ENCODE data around the gene QRICH2. TPM values are rescaled to one million over a fixed set of nuclear protein-coding genes. Genes with fewer than 3 reads are reported as not detected.

The QRICH2 gene
- total RNA-seq, 2 experiments from 2014 or later = 7.2 to 9.4 TPM

DNA sequence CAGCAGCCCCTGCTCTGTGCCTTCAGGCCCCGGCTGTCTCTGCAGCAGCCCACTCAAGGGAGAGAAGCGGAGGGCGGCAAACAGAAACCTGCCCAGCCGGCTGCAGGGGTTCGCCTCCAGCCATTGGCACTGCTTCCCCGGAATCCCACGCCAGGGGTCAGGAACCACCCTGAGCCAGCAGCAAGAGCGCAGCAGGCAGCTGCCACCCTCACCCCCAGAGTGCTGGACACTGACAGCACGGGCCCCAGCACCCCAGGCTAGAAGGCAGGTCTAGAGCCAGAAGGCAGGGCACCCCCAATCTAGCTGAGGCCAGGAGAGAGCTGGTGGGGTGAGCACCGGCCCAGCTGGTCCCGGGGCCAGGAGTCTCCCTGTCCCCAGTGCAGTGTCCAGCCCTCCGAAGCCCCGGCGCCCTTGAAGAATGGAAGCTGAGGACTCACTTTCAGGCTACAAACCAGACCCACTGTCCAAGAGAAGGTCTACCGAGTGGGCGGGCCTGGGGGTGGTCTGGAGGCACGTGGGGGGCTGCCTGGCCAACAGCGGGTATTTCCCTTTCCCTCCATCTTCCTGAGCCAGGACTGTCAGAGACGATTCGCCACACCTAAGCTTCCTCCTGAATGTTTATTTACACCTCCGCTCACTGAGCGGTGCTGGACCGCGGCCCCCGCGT lies 34.5 kb downstream of the QRICH2 start:
- TF ChIP-seq EZH2phosphoT487 (IDR thresholded peaks at IDR 0.05; ENCODE audit: borderline replicate concordance, low read depth, low read length) = no peak
- no TSS peak for BruUV-seq (replicated peaks)
- no peaks in the 10 kb centered on the region for H3K9me2 ChIP-seq (ENCODE audit: insufficient read depth, low read length)
- H3K27ac ChIP-seq (ENCODE audit: low read depth, low read length, poor library complexity, severe bottlenecking) = no peak overlapping the region
- no peak for DNase-seq (ENCODE audit: low spot score)
- H4K20me1 ChIP-seq (ENCODE audit: insufficient read depth, low read length) = no peaks in the 10 kb centered on the region
- CTCF ChIA-PET (ENCODE audit: unreplicated experiment) = interaction anchor here (1.0 to 1.7 kb wide), 2 partner anchors 12 to 94 kb away, joined by 3 to 4 read pairs; no protein-coding TSS in a partner anchor
- no peak overlapping the region for H3K4me3 ChIP-seq (ENCODE audit: low read depth, low read length, poor library complexity, severe bottlenecking)
- peaks cover 67% of the 10 kb centered on the region for H3K4me1 ChIP-seq (ENCODE audit: insufficient read depth, low read length, poor library complexity, severe bottlenecking)
- intact Hi-C loops (cut with micrococcal nuclease; ENCODE audit: unreplicated experiment) = loop anchor here (1.0 to 2.0 kb wide), 2 partner anchors 25 to 129 kb away; no protein-coding TSS in a partner anchor
- POLR2A ChIA-PET = interaction anchor here (0.7 to 7.6 kb wide), 5 partner anchors 9 to 146 kb away, joined by 3 to 72 read pairs (median 7); partner anchors contain the start of gene UBALD2
- H3K79me2 ChIP-seq (ENCODE audit: insufficient read depth, low read depth, low read length) = peaks cover 14% of the 10 kb centered on the region; the same call in 1 of the 2 replicates
- no peak overlapping the region for H2AFZ ChIP-seq (ENCODE audit: low read length)
- H3K4me2 ChIP-seq (ENCODE audit: low read length) = peak overlapping the region; percentile 77
- peaks cover 11% of the 10 kb centered on the region; the same call in 1 of the 2 replicates for H3K36me3 ChIP-seq (ENCODE audit: insufficient read depth, low read length)
- H3K9me3 ChIP-seq (ENCODE audit: low read length) = no peaks in the 10 kb centered on the region

- H3K9me3 ChIP-seq (ENCODE audit: low read length) = no peaks in the 10 kb centered on the region
Observed at GRCh38 chr17:76272541-76273444, 35.3 kb downstream of the QRICH2 start.

More at GRCh38 chr17:76272541-76273444, 35.3 kb downstream of the QRICH2 start:
- Histone ChIP-seq H2AFZ (ENCODE audit: low read length) (no peak overlapping the region), H3K36me3 (ENCODE audit: insufficient read depth, low read length) (peaks cover 14% of the 10 kb centered on the region; the same call in 1 of the 2 replicates), H4K20me1 (ENCODE audit: insufficient read depth, low read length) (no peaks in the 10 kb centered on the region), H3K4me1 (ENCODE audit: insufficient read depth, low read length, poor library complexity, severe bottlenecking) (peaks cover 75% of the 10 kb centered on the region), H3K9me2 (ENCODE audit: insufficient read depth, low read length) (no peaks in the 10 kb centered on the region), H3K4me2 (ENCODE audit: low read length) (peak overlapping the region; percentile 77), H3K79me2 (ENCODE audit: insufficient read depth, low read depth, low read length) (peaks cover 21% of the 10 kb centered on the region; the same call in 1 of the 2 replicates), H3K4me3 (ENCODE audit: low read depth, low read length, poor library complexity, severe bottlenecking) (peak overlapping the region; percentile 61), H3K27ac (ENCODE audit: low read depth, low read length, poor library complexity, severe bottlenecking) (peak overlapping the region; percentile 85)
- BruUV-seq (replicated peaks) = no TSS peak
- DNase-seq (ENCODE audit: low spot score) = peak; percentile 60
- ChIA-PET CTCF (ENCODE audit: unreplicated experiment) (interaction anchor here (0.5 to 1.8 kb wide), 3 partner anchors 7 to 151 kb away, joined by 3 to 7 read pairs (median 4); no protein-coding TSS in a partner anchor), POLR2A (interaction anchor here (0.5 to 7.6 kb wide), 7 partner anchors 11 to 927 kb away, joined by 3 to 72 read pairs (median 3); partner anchors contain the start of gene UBALD2)
- intact Hi-C loops (cut with micrococcal nuclease; ENCODE audit: unreplicated experiment) = loop anchor here (1.0 to 2.0 kb wide), 2 partner anchors 24 to 128 kb away; no protein-coding TSS in a partner anchor
- TF ChIP-seq, protein P1, sequence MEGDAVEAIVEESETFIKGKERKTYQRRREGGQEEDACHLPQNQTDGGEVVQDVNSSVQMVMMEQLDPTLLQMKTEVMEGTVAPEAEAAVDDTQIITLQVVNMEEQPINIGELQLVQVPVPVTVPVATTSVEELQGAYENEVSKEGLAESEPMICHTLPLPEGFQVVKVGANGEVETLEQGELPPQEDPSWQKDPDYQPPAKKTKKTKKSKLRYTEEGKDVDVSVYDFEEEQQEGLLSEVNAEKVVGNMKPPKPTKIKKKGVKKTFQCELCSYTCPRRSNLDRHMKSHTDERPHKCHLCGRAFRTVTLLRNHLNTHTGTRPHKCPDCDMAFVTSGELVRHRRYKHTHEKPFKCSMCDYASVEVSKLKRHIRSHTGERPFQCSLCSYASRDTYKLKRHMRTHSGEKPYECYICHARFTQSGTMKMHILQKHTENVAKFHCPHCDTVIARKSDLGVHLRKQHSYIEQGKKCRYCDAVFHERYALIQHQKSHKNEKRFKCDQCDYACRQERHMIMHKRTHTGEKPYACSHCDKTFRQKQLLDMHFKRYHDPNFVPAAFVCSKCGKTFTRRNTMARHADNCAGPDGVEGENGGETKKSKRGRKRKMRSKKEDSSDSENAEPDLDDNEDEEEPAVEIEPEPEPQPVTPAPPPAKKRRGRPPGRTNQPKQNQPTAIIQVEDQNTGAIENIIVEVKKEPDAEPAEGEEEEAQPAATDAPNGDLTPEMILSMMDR (conservative IDR thresholded peaks at IDR 0.05; ENCODE audit: low read length) = no peak
- TF ChIP-seq EZH2phosphoT487 (IDR thresholded peaks at IDR 0.05; ENCODE audit: borderline replicate concordance, low read depth, low read length) = no peak
